NCI-H146 treated with DMSO at 0.1 percent for 48 hours (cell line): ENCODE results near the gene SYK.
A peak's percentile ranks its signal among the peaks of the same experiment; 100 is the strongest.

ENCODE experiments used
- DNase-seq: peaks from one replicate; lab custom pipeline; 2025; ENCODE audit not compliant: unreplicated experiment; lab: John Stamatoyannopoulos, UW

Gene SYK

GRCh38 chr9:90901933-90902332 lies 100.3 kb downstream of the SYK start:
- DNase-seq = no peak

- DNase-seq = no peak
Observed at GRCh38 chr9:90903766-90904424, 102.3 kb downstream of the SYK start.

- no peak for DNase-seq
Observed at GRCh38 chr9:90904706-90905478, 103.3 kb downstream of the SYK start.

GRCh38 chr9:90905822-90906221 lies 104.2 kb downstream of the SYK start:
- DNase-seq = no peak

- no peak for DNase-seq
Observed at GRCh38 chr9:90906316-90907055, 104.9 kb downstream of the SYK start.

- no peak for DNase-seq
Observed at GRCh38 chr9:90907056-90907445, 105.4 kb downstream of the SYK start.

- DNase-seq = no peak
Observed at GRCh38 chr9:90907790-90908189, 106.2 kb downstream of the SYK start.

GRCh38 chr9:90909225-90909624 lies 107.6 kb downstream of the SYK start:
- DNase-seq = no peak

GRCh38 chr9:90909747-90910283 lies 108.2 kb downstream of the SYK start:
- DNase-seq = no peak

GRCh38 chr9:90914196-90914595 lies 112.6 kb downstream of the SYK start:
- DNase-seq = no peak

- DNase-seq = peak; percentile 11
Observed at GRCh38 chr9:90914868-90915483, 113.4 kb downstream of the SYK start.

GRCh38 chr9:90915693-90916092 lies 114.1 kb downstream of the SYK start:
- no peak for DNase-seq

- no peak for DNase-seq
Observed at GRCh38 chr9:90916147-90916734, 114.6 kb downstream of the SYK start.

GRCh38 chr9:90919883-90920282 lies 118.3 kb downstream of the SYK start:
- DNase-seq = no peak

- no peak for DNase-seq
Observed at GRCh38 chr9:90921104-90921503, 119.5 kb downstream of the SYK start.

GRCh38 chr9:90921969-90922368 lies 120.3 kb downstream of the SYK start:
- DNase-seq = no peak

GRCh38 chr9:90925581-90926257 lies 124.1 kb downstream of the SYK start:
- DNase-seq = no peak

GRCh38 chr9:90926936-90927335 lies 125.3 kb downstream of the SYK start:
- DNase-seq = no peak

GRCh38 chr9:90927496-90927895 lies 125.9 kb downstream of the SYK start:
- DNase-seq = no peak

- DNase-seq = no peak
Observed at GRCh38 chr9:90929626-90930025, 128.0 kb downstream of the SYK start.
